Glutamatergic neuron (in vitro differentiated cells): ENCODE results near the gene TMC1. TPM values are rescaled to one million over a fixed set of nuclear protein-coding genes. Genes with fewer than 3 reads are reported as not detected.

Experiments
- DNase-seq: peaks from one replicate; pipeline ENCODE4 v3.0.0; 2022
- H3K27ac Mint-ChIP-seq: one replicate; pipeline ENCODE4 v1.8.0; 2020; ENCODE audit warnings: mild to moderate bottlenecking, mixed read lengths, inconsistent platforms; ENCODE audit not compliant: unreplicated experiment
- H3K27me3 Mint-ChIP-seq: one replicate; pipeline ENCODE4 v1.8.0; 2020; ENCODE audit warnings: mild to moderate bottlenecking, moderate library complexity, mixed read lengths, inconsistent platforms; ENCODE audit not compliant: unreplicated experiment
- H3K36me3 Mint-ChIP-seq: one replicate; pipeline ENCODE4 v1.8.0; 2020; ENCODE audit warnings: mild to moderate bottlenecking, mixed read lengths, inconsistent platforms; ENCODE audit not compliant: unreplicated experiment
- H3K4me1 Mint-ChIP-seq: one replicate; pipeline ENCODE4 v1.8.0; 2020; ENCODE audit warnings: mild to moderate bottlenecking, low read depth, mixed read lengths, inconsistent platforms; ENCODE audit not compliant: unreplicated experiment
- H3K4me3 Mint-ChIP-seq: one replicate; pipeline ENCODE4 v1.8.0; 2020; ENCODE audit warnings: mild to moderate bottlenecking, mixed read lengths, inconsistent platforms; ENCODE audit not compliant: unreplicated experiment
- H3K9me3 Mint-ChIP-seq: one replicate; pipeline ENCODE4 v1.8.0; 2020; ENCODE audit warnings: mild to moderate bottlenecking, moderate library complexity, mixed read lengths, inconsistent platforms; ENCODE audit not compliant: unreplicated experiment
- total RNA-seq: library from RNA; stranded (reverse); fragmentation: NEBNext Ultra II Directional; extraction: Animal tissue kit (Norgen Biotek cat#: 25700); gene quantifications from one replicate; pipeline ENCODE4 v1.2.1, GENCODE V29; 2021; ENCODE audit not compliant: unreplicated experiment
- TF ChIP-seq, protein P1 (sequence below): fragments of 200-600 bp; sonication (generic); IDR thresholded peaks from one replicate; pipeline ENCODE4 v1.5.0; 2021; ENCODE audit not compliant: partially characterized antibody, unreplicated experiment

TMC1 gene
- total RNA-seq, 1 donor from 2014 or later, result not detected

DNA sequence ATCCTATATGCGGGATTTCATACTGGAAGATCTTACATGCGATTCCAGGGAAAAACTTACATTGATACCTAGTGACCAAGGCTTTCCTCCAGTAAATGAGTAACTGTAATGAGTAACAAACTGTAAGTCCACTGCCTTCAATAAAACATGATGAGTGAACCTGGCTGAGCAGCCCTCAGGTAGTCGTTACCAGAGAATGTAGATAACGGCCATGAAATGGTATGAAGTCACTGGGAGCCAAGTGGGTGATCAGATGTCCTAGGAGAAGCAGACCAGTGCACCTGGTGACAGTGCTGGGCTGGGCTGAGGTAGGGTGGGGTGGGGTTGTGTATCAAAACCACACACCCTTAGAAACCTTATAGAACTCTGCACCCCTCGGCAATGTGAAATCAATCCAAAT, 227.9 kb downstream of the TMC1 start:
- Mint-ChIP-seq H3K27ac (no peak overlapping the region), H3K9me3 (no peaks in the 10 kb centered on the region), H3K27me3 (no peaks in the 10 kb centered on the region), H3K4me1 (no peaks in the 10 kb centered on the region), H3K4me3 (no peak overlapping the region), H3K36me3 (no peaks in the 10 kb centered on the region)
- TF ChIP-seq, protein P1, sequence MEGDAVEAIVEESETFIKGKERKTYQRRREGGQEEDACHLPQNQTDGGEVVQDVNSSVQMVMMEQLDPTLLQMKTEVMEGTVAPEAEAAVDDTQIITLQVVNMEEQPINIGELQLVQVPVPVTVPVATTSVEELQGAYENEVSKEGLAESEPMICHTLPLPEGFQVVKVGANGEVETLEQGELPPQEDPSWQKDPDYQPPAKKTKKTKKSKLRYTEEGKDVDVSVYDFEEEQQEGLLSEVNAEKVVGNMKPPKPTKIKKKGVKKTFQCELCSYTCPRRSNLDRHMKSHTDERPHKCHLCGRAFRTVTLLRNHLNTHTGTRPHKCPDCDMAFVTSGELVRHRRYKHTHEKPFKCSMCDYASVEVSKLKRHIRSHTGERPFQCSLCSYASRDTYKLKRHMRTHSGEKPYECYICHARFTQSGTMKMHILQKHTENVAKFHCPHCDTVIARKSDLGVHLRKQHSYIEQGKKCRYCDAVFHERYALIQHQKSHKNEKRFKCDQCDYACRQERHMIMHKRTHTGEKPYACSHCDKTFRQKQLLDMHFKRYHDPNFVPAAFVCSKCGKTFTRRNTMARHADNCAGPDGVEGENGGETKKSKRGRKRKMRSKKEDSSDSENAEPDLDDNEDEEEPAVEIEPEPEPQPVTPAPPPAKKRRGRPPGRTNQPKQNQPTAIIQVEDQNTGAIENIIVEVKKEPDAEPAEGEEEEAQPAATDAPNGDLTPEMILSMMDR, result no peak
- DNase-seq, result no peak

GRCh38 chr9:72751541-72751940, 230.1 kb downstream of the TMC1 start:
- no peaks in the 10 kb centered on the region for H3K36me3 Mint-ChIP-seq
- TF ChIP-seq, protein P1, result no peak
- no peaks in the 10 kb centered on the region for H3K27me3 Mint-ChIP-seq
- H3K9me3 Mint-ChIP-seq, result no peaks in the 10 kb centered on the region
- DNase-seq, result no peak
- no peaks in the 10 kb centered on the region for H3K4me1 Mint-ChIP-seq
- no peak overlapping the region for H3K27ac Mint-ChIP-seq
- no peak overlapping the region for H3K4me3 Mint-ChIP-seq

- H3K4me1 Mint-ChIP-seq, result no peaks in the 10 kb centered on the region
- no peaks in the 10 kb centered on the region for H3K9me3 Mint-ChIP-seq
- DNase-seq, result no peak
- no peaks in the 10 kb centered on the region for H3K27me3 Mint-ChIP-seq
- no peak overlapping the region for H3K27ac Mint-ChIP-seq
- TF ChIP-seq, protein P1, result no peak
- H3K4me3 Mint-ChIP-seq, result no peak overlapping the region
- H3K36me3 Mint-ChIP-seq, result no peaks in the 10 kb centered on the region
These were observed 232.0 kb downstream of the TMC1 start for GRCh38 chr9:72753266-72753893.

- Mint-ChIP-seq H3K27ac (no peak overlapping the region), H3K27me3 (no peaks in the 10 kb centered on the region), H3K4me3 (no peak overlapping the region), H3K36me3 (no peaks in the 10 kb centered on the region), H3K4me1 (no peaks in the 10 kb centered on the region), H3K9me3 (no peaks in the 10 kb centered on the region)
- DNase-seq, result no peak
- TF ChIP-seq, protein P1, result no peak
These were observed 234.4 kb downstream of the TMC1 start for GRCh38 chr9:72755836-72756235.

DNA sequence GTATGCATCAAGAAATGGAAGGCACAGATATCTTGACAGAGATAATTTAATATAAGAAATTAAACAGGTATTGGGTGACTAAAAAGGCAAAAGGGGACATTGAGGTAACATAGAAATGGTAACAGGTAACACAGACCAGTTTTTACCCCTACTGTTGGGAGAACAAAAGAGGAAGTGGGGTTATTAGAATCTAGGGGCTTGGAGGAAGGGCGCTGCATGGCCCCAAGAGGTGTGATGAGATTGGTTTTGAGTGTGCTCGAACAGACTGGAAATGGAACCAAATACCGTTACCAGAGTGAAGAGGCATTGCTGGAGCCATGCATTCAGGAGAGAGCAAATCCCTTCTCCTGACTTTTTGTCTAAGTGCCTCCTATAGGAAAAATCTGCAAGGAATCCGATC, 237.5 kb downstream of the TMC1 start:
- no peaks in the 10 kb centered on the region for H3K27me3 Mint-ChIP-seq
- H3K9me3 Mint-ChIP-seq, result peaks cover 2% of the 10 kb centered on the region
- DNase-seq, result no peak
- no peaks in the 10 kb centered on the region for H3K4me1 Mint-ChIP-seq
- TF ChIP-seq, protein P1, result no peak
- no peaks in the 10 kb centered on the region for H3K36me3 Mint-ChIP-seq
- no peak overlapping the region for H3K4me3 Mint-ChIP-seq
- H3K27ac Mint-ChIP-seq, result no peak overlapping the region
